Glutamatergic neuron (in vitro differentiated cells): Measurements from ENCODE around the gene TMCC1. TPM values are rescaled to one million over a fixed set of nuclear protein-coding genes. Genes with fewer than 3 reads are reported as not detected.

Experiments
- DNase-seq: peaks from one replicate; pipeline ENCODE4 v3.0.0; 2022
- H3K27ac Mint-ChIP-seq: one replicate; pipeline ENCODE4 v1.8.0; 2020; ENCODE audit warnings: mild to moderate bottlenecking, mixed read lengths, inconsistent platforms; ENCODE audit not compliant: unreplicated experiment
- H3K27me3 Mint-ChIP-seq: one replicate; pipeline ENCODE4 v1.8.0; 2020; ENCODE audit warnings: mild to moderate bottlenecking, moderate library complexity, mixed read lengths, inconsistent platforms; ENCODE audit not compliant: unreplicated experiment
- H3K36me3 Mint-ChIP-seq: one replicate; pipeline ENCODE4 v1.8.0; 2020; ENCODE audit warnings: mild to moderate bottlenecking, mixed read lengths, inconsistent platforms; ENCODE audit not compliant: unreplicated experiment
- H3K4me1 Mint-ChIP-seq: one replicate; pipeline ENCODE4 v1.8.0; 2020; ENCODE audit warnings: mild to moderate bottlenecking, low read depth, mixed read lengths, inconsistent platforms; ENCODE audit not compliant: unreplicated experiment
- H3K4me3 Mint-ChIP-seq: one replicate; pipeline ENCODE4 v1.8.0; 2020; ENCODE audit warnings: mild to moderate bottlenecking, mixed read lengths, inconsistent platforms; ENCODE audit not compliant: unreplicated experiment
- H3K9me3 Mint-ChIP-seq: one replicate; pipeline ENCODE4 v1.8.0; 2020; ENCODE audit warnings: mild to moderate bottlenecking, moderate library complexity, mixed read lengths, inconsistent platforms; ENCODE audit not compliant: unreplicated experiment
- total RNA-seq: library from RNA; stranded (reverse); fragmentation: NEBNext Ultra II Directional; extraction: Animal tissue kit (Norgen Biotek cat#: 25700); gene quantifications from one replicate; pipeline ENCODE4 v1.2.1, GENCODE V29; 2021; ENCODE audit not compliant: unreplicated experiment
- TF ChIP-seq, protein P1 (sequence below): fragments of 200-600 bp; sonication (generic); IDR thresholded peaks from one replicate; pipeline ENCODE4 v1.5.0; 2021; ENCODE audit not compliant: partially characterized antibody, unreplicated experiment

Gene TMCC1
- total RNA-seq, 1 donor from 2014 or later: 42.2 TPM

- peaks cover 2% of the 10 kb centered on the region for H3K27me3 Mint-ChIP-seq
- no peak for DNase-seq
- H3K9me3 Mint-ChIP-seq: peaks cover 7% of the 10 kb centered on the region
- H3K36me3 Mint-ChIP-seq: no peaks in the 10 kb centered on the region
- no peak overlapping the region for H3K4me3 Mint-ChIP-seq
- H3K27ac Mint-ChIP-seq: no peak overlapping the region
- TF ChIP-seq, protein P1, sequence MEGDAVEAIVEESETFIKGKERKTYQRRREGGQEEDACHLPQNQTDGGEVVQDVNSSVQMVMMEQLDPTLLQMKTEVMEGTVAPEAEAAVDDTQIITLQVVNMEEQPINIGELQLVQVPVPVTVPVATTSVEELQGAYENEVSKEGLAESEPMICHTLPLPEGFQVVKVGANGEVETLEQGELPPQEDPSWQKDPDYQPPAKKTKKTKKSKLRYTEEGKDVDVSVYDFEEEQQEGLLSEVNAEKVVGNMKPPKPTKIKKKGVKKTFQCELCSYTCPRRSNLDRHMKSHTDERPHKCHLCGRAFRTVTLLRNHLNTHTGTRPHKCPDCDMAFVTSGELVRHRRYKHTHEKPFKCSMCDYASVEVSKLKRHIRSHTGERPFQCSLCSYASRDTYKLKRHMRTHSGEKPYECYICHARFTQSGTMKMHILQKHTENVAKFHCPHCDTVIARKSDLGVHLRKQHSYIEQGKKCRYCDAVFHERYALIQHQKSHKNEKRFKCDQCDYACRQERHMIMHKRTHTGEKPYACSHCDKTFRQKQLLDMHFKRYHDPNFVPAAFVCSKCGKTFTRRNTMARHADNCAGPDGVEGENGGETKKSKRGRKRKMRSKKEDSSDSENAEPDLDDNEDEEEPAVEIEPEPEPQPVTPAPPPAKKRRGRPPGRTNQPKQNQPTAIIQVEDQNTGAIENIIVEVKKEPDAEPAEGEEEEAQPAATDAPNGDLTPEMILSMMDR: no peak
- H3K4me1 Mint-ChIP-seq: peaks cover 18% of the 10 kb centered on the region
These were observed 271.2 kb downstream of the TMCC1 start for GRCh38 chr3:129622226-129622874.

GRCh38 chr3:129621626-129622225 lies 271.8 kb downstream of the TMCC1 start:
- TF ChIP-seq, protein P1: no peak
- DNase-seq: no peak
- no peak overlapping the region for H3K4me3 Mint-ChIP-seq
- peaks cover 7% of the 10 kb centered on the region for H3K9me3 Mint-ChIP-seq
- H3K4me1 Mint-ChIP-seq: peaks cover 18% of the 10 kb centered on the region
- no peaks in the 10 kb centered on the region for H3K36me3 Mint-ChIP-seq
- H3K27ac Mint-ChIP-seq: no peak overlapping the region
- H3K27me3 Mint-ChIP-seq: peaks cover 2% of the 10 kb centered on the region

DNA sequence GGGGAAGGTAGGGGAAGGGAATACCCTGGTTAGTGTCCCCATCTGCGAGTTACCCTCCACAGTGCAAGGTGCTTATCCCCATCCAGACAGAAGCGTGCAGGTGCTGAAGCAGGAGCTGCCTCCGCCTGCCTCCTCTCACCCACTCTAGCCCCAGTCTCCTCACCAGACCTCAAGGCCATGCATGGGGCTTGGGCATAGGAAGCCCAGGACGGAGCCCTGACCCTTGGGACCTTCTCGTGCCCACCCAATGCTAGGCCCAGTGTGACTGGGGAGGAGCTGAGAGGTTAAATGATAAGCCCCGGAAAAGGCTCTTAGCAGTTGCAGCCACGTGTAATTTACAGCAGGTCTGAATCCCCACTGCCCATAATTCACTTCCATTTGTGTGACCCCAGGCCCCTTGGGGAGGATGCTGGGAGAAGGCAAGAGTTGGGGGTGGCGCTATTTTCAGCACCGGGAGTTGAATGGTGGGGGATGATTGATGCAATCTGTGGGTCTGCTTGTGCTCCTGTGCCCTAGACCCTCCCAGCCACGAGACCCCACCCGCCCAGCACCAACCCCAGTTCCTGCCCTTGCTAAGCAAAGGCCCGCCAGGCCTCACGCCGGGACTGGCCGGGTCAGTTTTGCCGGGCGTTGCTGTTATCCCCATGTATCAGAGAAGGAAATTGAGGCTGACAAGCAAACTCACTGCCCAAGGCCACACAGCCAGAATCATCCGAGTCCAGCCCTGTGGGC lies 272.5 kb downstream of the TMCC1 start:
- peaks cover 17% of the 10 kb centered on the region for H3K4me1 Mint-ChIP-seq
- no peak overlapping the region for H3K27ac Mint-ChIP-seq

GRCh38 chr3:129619726-129620162 lies 273.8 kb downstream of the TMCC1 start:
- H3K4me1 Mint-ChIP-seq: peaks cover 8% of the 10 kb centered on the region
- no peaks in the 10 kb centered on the region for H3K36me3 Mint-ChIP-seq
- peaks cover 5% of the 10 kb centered on the region for H3K27me3 Mint-ChIP-seq
- TF ChIP-seq, protein P1: no peak
- H3K27ac Mint-ChIP-seq: no peak overlapping the region
- no peak overlapping the region for H3K4me3 Mint-ChIP-seq
- peaks cover 5% of the 10 kb centered on the region for H3K9me3 Mint-ChIP-seq
- no peak for DNase-seq

More for the DNA sequence above, 272.5 kb downstream of the TMCC1 start:
- no peaks in the 10 kb centered on the region for H3K36me3 Mint-ChIP-seq
- TF ChIP-seq, protein P1: no peak
- H3K27me3 Mint-ChIP-seq: peaks cover 2% of the 10 kb centered on the region
- DNase-seq: no peak
- peaks cover 7% of the 10 kb centered on the region for H3K9me3 Mint-ChIP-seq
- no peak overlapping the region for H3K4me3 Mint-ChIP-seq
